Loucy (cell line): ENCODE measurements around the gene CSNK2A1.

Source experiments
- EZH2phosphoT487 ChIP-seq: fragments of 200-600 bp; IDR thresholded peaks from 2 replicates; pipeline ENCODE4 v1.6.1; 2018; ENCODE audit warnings: antibody characterized with exemption, mild to moderate bottlenecking, moderate library complexity, borderline replicate concordance
- TF ChIP-seq, protein P1 (sequence below): fragments of 200-600 bp; sonication (generic); conservative IDR thresholded peaks from 2 replicates; pipeline ENCODE4 v1.5.1; 2014; ENCODE audit warnings: mild to moderate bottlenecking, antibody characterized with exemption, low read length

DNA sequence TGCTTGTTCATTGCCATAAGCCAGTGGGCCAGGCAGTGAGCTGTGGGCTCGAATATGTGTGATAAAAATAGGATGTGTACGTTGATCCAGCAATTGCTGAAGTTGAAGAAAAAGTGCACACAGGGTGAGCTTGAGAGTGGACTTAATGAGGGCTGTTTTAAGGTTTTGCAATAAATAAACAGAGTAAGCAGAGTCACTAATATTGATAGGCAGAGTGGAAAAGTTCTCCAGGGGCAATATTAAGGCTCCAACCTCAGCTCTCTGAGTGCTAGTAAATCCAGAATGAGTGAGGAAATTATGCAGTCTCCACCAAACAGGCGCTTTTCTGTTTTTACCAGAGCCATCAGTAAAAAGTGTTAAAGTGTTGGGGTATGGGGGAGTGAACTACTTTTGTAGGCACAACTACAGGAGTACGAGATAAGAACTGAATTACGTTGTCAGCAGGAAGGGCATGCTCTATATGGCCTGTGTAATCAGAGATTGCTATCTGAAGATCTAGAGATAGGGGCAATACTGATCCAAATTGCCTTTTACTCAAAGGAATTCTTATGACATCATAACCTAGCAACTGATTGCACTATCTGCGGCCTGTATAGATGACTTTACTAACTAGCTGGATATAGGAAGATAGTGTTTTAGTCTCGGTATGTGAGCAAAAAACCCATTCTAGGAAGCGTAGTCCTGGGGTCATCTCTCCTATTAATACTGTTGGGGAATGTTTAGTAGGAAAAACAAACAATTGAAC is 73.7 kb downstream of the CSNK2A1 start:
- TF ChIP-seq, protein P1, sequence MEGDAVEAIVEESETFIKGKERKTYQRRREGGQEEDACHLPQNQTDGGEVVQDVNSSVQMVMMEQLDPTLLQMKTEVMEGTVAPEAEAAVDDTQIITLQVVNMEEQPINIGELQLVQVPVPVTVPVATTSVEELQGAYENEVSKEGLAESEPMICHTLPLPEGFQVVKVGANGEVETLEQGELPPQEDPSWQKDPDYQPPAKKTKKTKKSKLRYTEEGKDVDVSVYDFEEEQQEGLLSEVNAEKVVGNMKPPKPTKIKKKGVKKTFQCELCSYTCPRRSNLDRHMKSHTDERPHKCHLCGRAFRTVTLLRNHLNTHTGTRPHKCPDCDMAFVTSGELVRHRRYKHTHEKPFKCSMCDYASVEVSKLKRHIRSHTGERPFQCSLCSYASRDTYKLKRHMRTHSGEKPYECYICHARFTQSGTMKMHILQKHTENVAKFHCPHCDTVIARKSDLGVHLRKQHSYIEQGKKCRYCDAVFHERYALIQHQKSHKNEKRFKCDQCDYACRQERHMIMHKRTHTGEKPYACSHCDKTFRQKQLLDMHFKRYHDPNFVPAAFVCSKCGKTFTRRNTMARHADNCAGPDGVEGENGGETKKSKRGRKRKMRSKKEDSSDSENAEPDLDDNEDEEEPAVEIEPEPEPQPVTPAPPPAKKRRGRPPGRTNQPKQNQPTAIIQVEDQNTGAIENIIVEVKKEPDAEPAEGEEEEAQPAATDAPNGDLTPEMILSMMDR, result no peak
- no peak for TF ChIP-seq EZH2phosphoT487
